ENCODE measurements around the gene NUP214.

DNA sequence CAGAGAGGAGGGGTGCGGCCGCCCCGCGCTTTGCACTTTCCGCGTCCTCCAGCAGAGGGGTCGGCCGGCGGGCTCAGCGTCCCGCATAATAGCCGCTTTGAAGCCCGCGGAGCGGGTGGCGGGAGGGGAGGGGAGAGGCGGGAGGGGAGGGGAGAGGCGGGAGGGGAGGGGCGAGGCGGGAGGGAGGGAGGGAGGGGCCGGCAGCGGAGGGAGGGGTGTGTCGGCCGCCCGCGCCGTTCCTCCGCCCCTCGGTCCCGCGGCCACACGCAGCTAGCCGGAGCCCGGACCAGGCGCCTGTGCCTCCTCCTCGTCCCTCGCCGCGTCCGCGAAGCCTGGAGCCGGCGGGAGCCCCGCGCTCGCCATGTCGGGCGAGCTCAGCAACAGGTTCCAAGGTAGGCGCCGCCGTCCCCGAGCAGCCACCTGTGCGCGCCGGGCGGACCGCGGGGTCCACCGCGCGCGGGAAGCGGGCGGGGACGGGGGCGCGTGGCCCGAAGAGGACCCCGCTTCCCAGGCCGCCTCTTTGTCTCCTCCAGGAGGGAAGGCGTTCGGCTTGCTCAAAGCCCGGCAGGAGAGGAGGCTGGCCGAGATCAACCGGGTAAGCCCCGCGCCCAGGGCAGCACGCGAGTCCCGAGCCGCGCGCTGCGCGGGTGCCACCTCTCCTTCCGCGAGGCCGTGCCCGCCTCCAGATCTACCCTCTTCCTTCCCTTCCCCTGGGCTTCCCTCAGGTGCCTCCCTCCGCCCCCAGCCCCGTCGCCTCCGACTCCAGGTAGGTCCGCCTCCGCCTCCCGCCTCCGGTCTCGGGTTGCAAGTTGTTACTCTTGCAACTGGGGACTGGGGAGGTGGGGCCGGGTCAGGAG lies 28.9 kb upstream of the NUP214 start, which contains the start of gene AIF1L:
- no peak for TF ChIP-seq CTCF (conservative IDR thresholded peaks at IDR 0.05; ENCODE audit: low read length)
- TF ChIP-seq EZH2phosphoT487 (IDR thresholded peaks at IDR 0.05; ENCODE audit: borderline replicate concordance, low read depth, low read length) = no peak

All from OCI-LY7 (cell line).